Endodermal cell (in vitro differentiated cells): ENCODE data around the gene PCGF5. TPM values are rescaled to one million over a fixed set of nuclear protein-coding genes. Genes with fewer than 3 reads are reported as not detected.

Source experiments
- DNase-seq: peaks from one replicate; pipeline ENCODE4 v3.0.0-alpha.2; 2017
- H3K27ac ChIP-seq: 2 replicates; pipeline ENCODE4 v1.5.1; 2013; ENCODE audit warnings: mild to moderate bottlenecking, low read depth, low read length, moderate library complexity
- H3K27me3 ChIP-seq: 2 replicates; pipeline ENCODE4 v1.6.1; 2013; ENCODE audit warnings: mild to moderate bottlenecking, low read length, moderate library complexity; ENCODE audit not compliant: insufficient read depth, control insufficient read depth, poor library complexity, severe bottlenecking
- H3K36me3 ChIP-seq: 2 replicates; pipeline ENCODE4 v1.7.0; 2013; ENCODE audit warnings: mild to moderate bottlenecking, low read length, moderate library complexity; ENCODE audit not compliant: control insufficient read depth, insufficient read depth
- H3K4me1 ChIP-seq: one replicate; pipeline ENCODE4 v1.7.0; 2013; ENCODE audit warnings: low read length; ENCODE audit not compliant: control insufficient read depth, insufficient read depth
- H3K4me3 ChIP-seq: 2 replicates; pipeline ENCODE4 v1.5.1; 2013; ENCODE audit warnings: mild to moderate bottlenecking, low read length, moderate library complexity
- H3K9ac ChIP-seq: 2 replicates; pipeline ENCODE4 v1.6.1; 2013; ENCODE audit warnings: mild to moderate bottlenecking, low read length, moderate library complexity; ENCODE audit not compliant: poor library complexity, severe bottlenecking; ENCODE audit errors: extremely low read depth
- H3K9me3 ChIP-seq: 2 replicates; pipeline ENCODE4 v1.6.1; 2013; ENCODE audit warnings: mild to moderate bottlenecking, low read length, moderate library complexity; ENCODE audit not compliant: control insufficient read depth
- H3K27ac Mint-ChIP-seq: 2 replicates; pipeline ENCODE4 v1.8.0; 2020; ENCODE audit warnings: mixed read lengths
- H3K27me3 Mint-ChIP-seq: 2 replicates; pipeline ENCODE4 v1.8.0; 2021; ENCODE audit warnings: mild to moderate bottlenecking, mixed read lengths; ENCODE audit not compliant: insufficient read depth
- H3K36me3 Mint-ChIP-seq: 2 replicates; pipeline ENCODE4 v1.8.0; 2020; ENCODE audit warnings: low read depth, mixed read lengths
- H3K4me1 Mint-ChIP-seq: 2 replicates; pipeline ENCODE4 v1.8.0; 2020; ENCODE audit warnings: mixed read lengths
- H3K4me3 Mint-ChIP-seq: 2 replicates; pipeline ENCODE4 v1.8.0; 2020; ENCODE audit warnings: mild to moderate bottlenecking, moderate library complexity, mixed read lengths
- H3K9me3 Mint-ChIP-seq: 2 replicates; pipeline ENCODE4 v1.8.0; 2020; ENCODE audit warnings: mild to moderate bottlenecking, mixed read lengths
- CTCF ChIP-seq: fragments of 200-600 bp; sonication (generic); conservative IDR thresholded peaks from 2 replicates; pipeline ENCODE4 v1.5.0; 2021; ENCODE audit warnings: antibody characterized with exemption, mild to moderate bottlenecking
- WGBS, 2 experiments: methylation state at CpG; one replicate each; pipeline versions ENCODE4 v1.1.5 to v1.1.7; 2013; ENCODE audit warnings: missing lambda C conversion rate in 2 of 2, mixed read lengths in 1 of 2; ENCODE audit not compliant: insufficient coverage in 1 of 2, insufficient read length in 1 of 2; 5-methylcytosine and 5-hydroxymethylcytosine counted together
- total RNA-seq, 2 donors: library from RNA; stranded (reverse); fragmentation: NEBNext Ultra II Directional in 1 of 2; extraction: Animal tissue kit (Norgen Biotek cat#: 25700) in 1 of 2; gene quantifications; 2 replicates in 1 of 2; 3 replicates in 1 of 2; pipeline ENCODE4 v1.2.1, GENCODE V29; 2021

The PCGF5 gene
- total RNA-seq, 2 donors from 2014 or later, result 6.8 to 9.2 TPM

DNA sequence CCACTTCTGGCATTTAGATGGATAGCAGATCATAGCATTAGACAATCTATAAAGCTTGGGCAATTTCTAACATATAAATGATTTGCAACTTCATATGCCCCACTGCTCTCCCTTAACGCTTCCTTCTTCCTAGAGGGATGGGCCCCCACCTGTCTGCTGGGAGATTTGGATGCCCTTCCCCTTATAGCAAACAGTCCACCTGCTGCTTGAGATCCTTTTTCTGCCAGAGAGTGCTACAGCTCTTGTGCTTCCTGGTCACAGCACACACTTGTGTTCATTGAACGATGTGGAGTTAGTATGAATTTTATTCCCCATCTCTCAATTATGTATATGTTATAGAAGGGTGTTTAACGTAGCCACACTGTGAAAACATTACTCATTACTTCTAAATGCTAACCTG is 10.4 kb upstream of the PCGF5 start:
- peaks cover 32% of the 10 kb centered on the region for H3K27me3 ChIP-seq

DNA sequence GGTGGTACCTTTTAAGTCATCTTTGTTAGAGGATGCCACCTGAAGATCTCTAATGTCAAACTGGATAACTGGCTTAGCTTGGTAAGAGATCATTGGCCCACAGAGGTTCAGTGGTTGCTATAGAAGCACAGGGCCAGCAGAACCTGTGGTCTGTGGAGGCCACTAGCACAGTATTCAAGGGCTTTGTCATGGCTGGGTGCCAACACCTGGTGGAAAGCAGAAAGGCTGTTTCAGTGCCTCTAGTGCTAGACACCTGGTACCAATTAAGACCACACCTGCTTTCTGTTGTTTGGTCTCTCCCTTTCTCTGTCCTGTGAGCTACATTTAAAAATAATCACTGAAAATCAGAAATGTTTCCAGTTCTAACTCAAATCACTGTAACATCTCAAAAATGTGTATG is 10.0 kb upstream of the PCGF5 start:
- H3K9ac ChIP-seq, result no peak overlapping the region
- H3K4me1 Mint-ChIP-seq, result no peaks in the 10 kb centered on the region
- no peak overlapping the region for H3K4me3 Mint-ChIP-seq
- H3K36me3 Mint-ChIP-seq, result no peaks in the 10 kb centered on the region
- TF ChIP-seq CTCF, result no peak
- no peak overlapping the region for H3K4me3 ChIP-seq
- no peaks in the 10 kb centered on the region for H3K36me3 ChIP-seq
- no peaks in the 10 kb centered on the region for H3K4me1 ChIP-seq
- DNase-seq, result no peak
- H3K27me3 ChIP-seq, result peaks cover 36% of the 10 kb centered on the region
- no peak overlapping the region for H3K27ac Mint-ChIP-seq
- H3K9me3 ChIP-seq, result no peaks in the 10 kb centered on the region
- no peaks in the 10 kb centered on the region for H3K9me3 Mint-ChIP-seq
- H3K27ac ChIP-seq, result no peak overlapping the region
- peaks cover 34% of the 10 kb centered on the region for H3K27me3 Mint-ChIP-seq

More for the DNA sequence above, 10.4 kb upstream of the PCGF5 start:
- WGBS, 2 experiments, result 92 to 100% methylated on average over 1 of the region's 3 CpGs
- DNase-seq, result no peak
- H3K9me3 ChIP-seq, result no peaks in the 10 kb centered on the region
- H3K36me3 ChIP-seq, result no peaks in the 10 kb centered on the region
- Mint-ChIP-seq H3K27me3 (peaks cover 30% of the 10 kb centered on the region), H3K4me3 (no peak overlapping the region), H3K4me1 (no peaks in the 10 kb centered on the region), H3K27ac (no peak overlapping the region), H3K36me3 (no peaks in the 10 kb centered on the region), H3K9me3 (no peaks in the 10 kb centered on the region)
- H3K9ac ChIP-seq, result no peak overlapping the region
- H3K4me1 ChIP-seq, result no peaks in the 10 kb centered on the region
- no peak overlapping the region for H3K4me3 ChIP-seq
- no peak overlapping the region for H3K27ac ChIP-seq
- TF ChIP-seq CTCF, result no peak

- WGBS, 2 experiments, result 67 to 76% methylated on average over 1 to 2 of the region's 2 CpGs
- Mint-ChIP-seq H3K4me3 (no peak overlapping the region), H3K27ac (no peak overlapping the region), H3K27me3 (peaks cover 43% of the 10 kb centered on the region), H3K36me3 (no peaks in the 10 kb centered on the region), H3K9me3 (no peaks in the 10 kb centered on the region), H3K4me1 (no peaks in the 10 kb centered on the region)
- Histone ChIP-seq H3K27me3 (peaks cover 48% of the 10 kb centered on the region), H3K4me3 (no peak overlapping the region), H3K9ac (no peak overlapping the region), H3K4me1 (no peaks in the 10 kb centered on the region), H3K27ac (no peak overlapping the region), H3K9me3 (no peaks in the 10 kb centered on the region), H3K36me3 (no peaks in the 10 kb centered on the region)
- no peak for DNase-seq
- no peak for TF ChIP-seq CTCF
Measured at GRCh38 chr10:91211675-91212074, 8.8 kb upstream of the PCGF5 start.
